HG03280 (cell line): ENCODE data around the gene TNFAIP1.
"Not testable (repeated sequence)": the region's sequence is repeated elsewhere in the genome, so short reads cannot be mapped to it uniquely, and the experiment has no call there.

ENCODE experiments used
- ATAC-seq: cut with Tn5 transposase; IDR thresholded peaks from one replicate; pipeline ENCODE4 v1.9.1; 2021; ENCODE audit warnings: mild to moderate bottlenecking, moderate library complexity; ENCODE audit not compliant: unreplicated experiment

The TNFAIP1 gene

GRCh38 chr17:28324781-28325180 is 10.8 kb upstream of the TNFAIP1 start:
- ATAC-seq, result no peak

GRCh38 chr17:28325211-28325610 is 10.3 kb upstream of the TNFAIP1 start:
- ATAC-seq, result no peak

GRCh38 chr17:28326114-28326513 is 9.4 kb upstream of the TNFAIP1 start:
- no peak for ATAC-seq

GRCh38 chr17:28327031-28327607 is 8.4 kb upstream of the TNFAIP1 start:
- ATAC-seq, result peak; percentile 71

GRCh38 chr17:28327709-28328108 is 7.9 kb upstream of the TNFAIP1 start:
- no peak for ATAC-seq

- no peak for ATAC-seq
Measured at GRCh38 chr17:28328325-28328724, 7.2 kb upstream of the TNFAIP1 start.

GRCh38 chr17:28330671-28331070 is 4.9 kb upstream of the TNFAIP1 start:
- ATAC-seq, result no peak

- no peak for ATAC-seq
Measured at GRCh38 chr17:28331891-28332420, 3.6 kb upstream of the TNFAIP1 start.

GRCh38 chr17:28333083-28333746 is 2.3 kb upstream of the TNFAIP1 start:
- no peak for ATAC-seq

- ATAC-seq, result no peak
Measured at GRCh38 chr17:28334171-28334570, 1.4 kb upstream of the TNFAIP1 start.

- ATAC-seq, result no peak
Measured at GRCh38 chr17:28334666-28335200, 828 bp upstream of the TNFAIP1 start.

- no peak for ATAC-seq
Measured at GRCh38 chr17:28335959-28336871, 654 bp downstream of the TNFAIP1 start.

GRCh38 chr17:28338056-28338768 is 2.7 kb downstream of the TNFAIP1 start:
- ATAC-seq, result no peak

- ATAC-seq, result not testable (repeated sequence)
Measured at GRCh38 chr17:28338769-28339212, 3.2 kb downstream of the TNFAIP1 start.

GRCh38 chr17:28339431-28339830 is 3.9 kb downstream of the TNFAIP1 start:
- no peak for ATAC-seq

- ATAC-seq, result no peak
Measured at GRCh38 chr17:28340374-28340773, 4.8 kb downstream of the TNFAIP1 start.

- no peak for ATAC-seq
Measured at GRCh38 chr17:28341516-28341915, 6.0 kb downstream of the TNFAIP1 start.

- no peak for ATAC-seq
Measured at GRCh38 chr17:28342313-28342712, 6.8 kb downstream of the TNFAIP1 start.

GRCh38 chr17:28343491-28343932 is 8.0 kb downstream of the TNFAIP1 start:
- no peak for ATAC-seq

- no peak for ATAC-seq
Measured at GRCh38 chr17:28344011-28344410, 8.4 kb downstream of the TNFAIP1 start.
